WTC11 (cell line): ENCODE measurements around the gene FAM8A1.

ENCODE experiments used
- ATF2 ChIP-seq: sonication (generic); formaldehyde crosslinking; IDR thresholded peaks from 2 replicates; pipeline ENCODE4 v1.8.1; 2022; ENCODE audit warnings: low read depth, missing genetic modification reagents, borderline replicate concordance
- CREM ChIP-seq: sonication (generic); formaldehyde crosslinking; IDR thresholded peaks from 2 replicates; pipeline ENCODE4 v1.8.1; 2022; ENCODE audit warnings: mild to moderate bottlenecking, missing genetic modification reagents, moderate library complexity
- ESRRA ChIP-seq: sonication (generic); formaldehyde crosslinking; IDR thresholded peaks from 2 replicates; pipeline ENCODE4 v1.8.1; 2022; ENCODE audit warnings: mild to moderate bottlenecking, missing genetic modification reagents, borderline replicate concordance
- FOXK1 ChIP-seq: sonication (generic); formaldehyde crosslinking; IDR thresholded peaks from 2 replicates; pipeline ENCODE4 v1.8.0; 2022; ENCODE audit warnings: mild to moderate bottlenecking, moderate library complexity, missing genetic modification reagents
- SMAD3 ChIP-seq: sonication (generic); formaldehyde crosslinking; IDR thresholded peaks from 2 replicates; pipeline ENCODE4 v1.8.0; 2022; ENCODE audit warnings: missing genetic modification reagents, mild to moderate bottlenecking, borderline replicate concordance
- ZSCAN18 ChIP-seq: fragments of 250-450 bp; sonication (Bioruptor Pico); IDR thresholded peaks from 2 replicates; pipeline ENCODE4 v2.1.2; 2022; ENCODE audit warnings: mild to moderate bottlenecking, moderate library complexity
- TF ChIP-seq, protein P1 (sequence below): sonication (generic); formaldehyde crosslinking; IDR thresholded peaks from 2 replicates; pipeline ENCODE4 v1.8.1; 2022; ENCODE audit warnings: mild to moderate bottlenecking, missing genetic modification reagents, moderate library complexity, borderline replicate concordance
- TF ChIP-seq, protein P2 (sequence below): fragments of 200-600 bp; IDR thresholded peaks from 2 replicates; pipeline ENCODE4 v1.8.0; 2022; ENCODE audit warnings: antibody characterized with exemption
- TF ChIP-seq, protein P3 (sequence below): sonication (generic); formaldehyde crosslinking; IDR thresholded peaks from 2 replicates; pipeline ENCODE4 v1.8.0; 2022; ENCODE audit warnings: mild to moderate bottlenecking, missing genetic modification reagents

DNA sequence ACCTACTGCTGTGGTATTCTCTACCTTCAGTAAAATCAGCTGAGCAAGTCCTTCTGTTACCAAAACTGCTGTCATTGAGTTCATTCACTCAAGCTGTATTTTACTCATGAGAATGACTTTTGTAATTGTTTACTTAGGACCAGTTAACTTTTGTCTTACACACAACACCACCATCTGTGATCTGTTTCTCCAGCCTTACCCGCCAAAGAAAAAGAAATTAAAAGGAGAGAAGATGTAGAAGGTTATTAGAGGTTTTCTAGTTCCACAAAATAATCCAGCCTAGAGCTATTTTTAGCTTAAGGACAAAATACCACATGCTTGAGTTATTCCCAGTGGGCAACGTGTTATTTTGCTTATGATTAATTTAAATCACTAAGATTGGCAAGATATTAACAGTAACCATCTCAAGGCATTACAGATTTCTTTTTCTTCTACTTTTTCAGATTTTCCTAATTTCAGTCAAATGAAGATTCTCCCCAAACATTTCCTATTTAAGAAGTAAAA is 38.2 kb downstream of the FAM8A1 start:
- TF ChIP-seq, protein P1, sequence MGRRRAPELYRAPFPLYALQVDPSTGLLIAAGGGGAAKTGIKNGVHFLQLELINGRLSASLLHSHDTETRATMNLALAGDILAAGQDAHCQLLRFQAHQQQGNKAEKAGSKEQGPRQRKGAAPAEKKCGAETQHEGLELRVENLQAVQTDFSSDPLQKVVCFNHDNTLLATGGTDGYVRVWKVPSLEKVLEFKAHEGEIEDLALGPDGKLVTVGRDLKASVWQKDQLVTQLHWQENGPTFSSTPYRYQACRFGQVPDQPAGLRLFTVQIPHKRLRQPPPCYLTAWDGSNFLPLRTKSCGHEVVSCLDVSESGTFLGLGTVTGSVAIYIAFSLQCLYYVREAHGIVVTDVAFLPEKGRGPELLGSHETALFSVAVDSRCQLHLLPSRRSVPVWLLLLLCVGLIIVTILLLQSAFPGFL (CRISPR knock-in tag) = no peak
- TF ChIP-seq, protein P2, sequence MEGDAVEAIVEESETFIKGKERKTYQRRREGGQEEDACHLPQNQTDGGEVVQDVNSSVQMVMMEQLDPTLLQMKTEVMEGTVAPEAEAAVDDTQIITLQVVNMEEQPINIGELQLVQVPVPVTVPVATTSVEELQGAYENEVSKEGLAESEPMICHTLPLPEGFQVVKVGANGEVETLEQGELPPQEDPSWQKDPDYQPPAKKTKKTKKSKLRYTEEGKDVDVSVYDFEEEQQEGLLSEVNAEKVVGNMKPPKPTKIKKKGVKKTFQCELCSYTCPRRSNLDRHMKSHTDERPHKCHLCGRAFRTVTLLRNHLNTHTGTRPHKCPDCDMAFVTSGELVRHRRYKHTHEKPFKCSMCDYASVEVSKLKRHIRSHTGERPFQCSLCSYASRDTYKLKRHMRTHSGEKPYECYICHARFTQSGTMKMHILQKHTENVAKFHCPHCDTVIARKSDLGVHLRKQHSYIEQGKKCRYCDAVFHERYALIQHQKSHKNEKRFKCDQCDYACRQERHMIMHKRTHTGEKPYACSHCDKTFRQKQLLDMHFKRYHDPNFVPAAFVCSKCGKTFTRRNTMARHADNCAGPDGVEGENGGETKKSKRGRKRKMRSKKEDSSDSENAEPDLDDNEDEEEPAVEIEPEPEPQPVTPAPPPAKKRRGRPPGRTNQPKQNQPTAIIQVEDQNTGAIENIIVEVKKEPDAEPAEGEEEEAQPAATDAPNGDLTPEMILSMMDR = no peak
- TF ChIP-seq ATF2 (CRISPR knock-in tag) = no peak
- no peak for TF ChIP-seq ESRRA (CRISPR knock-in tag)
- TF ChIP-seq, protein P3, sequence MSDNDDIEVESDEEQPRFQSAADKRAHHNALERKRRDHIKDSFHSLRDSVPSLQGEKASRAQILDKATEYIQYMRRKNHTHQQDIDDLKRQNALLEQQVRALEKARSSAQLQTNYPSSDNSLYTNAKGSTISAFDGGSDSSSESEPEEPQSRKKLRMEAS (CRISPR knock-in tag) = no peak
- TF ChIP-seq FOXK1 = no peak
- no peak for TF ChIP-seq ZSCAN18
- no peak for TF ChIP-seq SMAD3
- TF ChIP-seq CREM = no peak
